Right ventricle myocardium superior (tissue), 1 donor: ENCODE measurements around the gene RPS6KC1. TPM values are rescaled to one million over a fixed set of nuclear protein-coding genes. Genes with fewer than 3 reads are reported as not detected.
"Not testable (repeated sequence)": the region's sequence is repeated elsewhere in the genome, so short reads cannot be mapped to it uniquely, and the experiment has no call there.

Experiments used
- ATAC-seq: fragments of 200-7000 bp; cut with Tn5 transposase; one replicate; pipeline ENCODE4 v1.9.1; 2020; ENCODE audit warnings: mild to moderate bottlenecking; ENCODE audit not compliant: poor library complexity
- DNase-seq: peaks from one replicate; pipeline ENCODE4 v3.0.0-alpha.2; 2020
- intact Hi-C: fragments of 100-400 bp; cut with DNase I; formaldehyde crosslinking; loops from one replicate; pipeline ENCODE4 v1.11.2; 2022
- total RNA-seq: library from RNA; stranded (reverse); fragmentation: NEBNext Ultra II Directional; extraction: Animal tissue kit (Norgen Biotek cat#: 25700); gene quantifications from one replicate; pipeline ENCODE4 v1.2.1, GENCODE V29; 2021
- donor health status: DM: no; HTN: yes; CAD: no; lungs with severe emphysema.

RPS6KC1 gene
- total RNA-seq, 1 donor from 2014 or later, result 9.7 TPM

DNA sequence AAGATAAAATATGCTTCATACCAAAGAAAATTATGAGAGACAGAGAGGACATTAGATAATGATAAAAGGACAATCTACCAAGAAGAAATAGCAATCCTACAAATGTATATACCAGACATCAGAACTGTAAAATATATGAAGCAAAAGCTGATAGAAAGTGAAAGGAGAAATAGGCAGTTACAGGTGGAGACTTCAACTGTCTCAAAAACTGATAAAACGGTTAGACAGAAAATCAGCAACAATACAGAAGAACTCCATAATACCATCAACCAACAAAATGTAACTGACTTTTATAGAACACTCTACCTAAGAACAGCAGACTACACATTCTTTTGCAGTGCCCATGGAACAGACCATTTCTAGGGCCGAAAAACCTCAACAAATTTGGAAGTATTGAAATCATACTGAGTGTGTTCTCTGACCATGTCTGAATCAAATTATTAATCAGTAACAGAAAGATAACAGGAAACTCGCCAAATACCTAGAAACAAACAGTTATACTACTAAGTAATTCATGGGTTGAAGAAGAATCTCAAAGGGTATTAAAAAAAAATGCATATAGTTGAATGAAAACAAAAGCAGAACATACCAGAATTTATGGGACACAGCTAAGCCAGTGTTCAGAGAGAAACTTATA lies 132.1 kb downstream of the RPS6KC1 start:
- DNase-seq (no peak), ATAC-seq (no peak)
- intact Hi-C loops, result no loop called here

- ATAC-seq (no peak), DNase-seq (no peak)
- intact Hi-C loops, result no loop called here
Observed at GRCh38 chr1:213186168-213186567, 135.1 kb downstream of the RPS6KC1 start.

DNA sequence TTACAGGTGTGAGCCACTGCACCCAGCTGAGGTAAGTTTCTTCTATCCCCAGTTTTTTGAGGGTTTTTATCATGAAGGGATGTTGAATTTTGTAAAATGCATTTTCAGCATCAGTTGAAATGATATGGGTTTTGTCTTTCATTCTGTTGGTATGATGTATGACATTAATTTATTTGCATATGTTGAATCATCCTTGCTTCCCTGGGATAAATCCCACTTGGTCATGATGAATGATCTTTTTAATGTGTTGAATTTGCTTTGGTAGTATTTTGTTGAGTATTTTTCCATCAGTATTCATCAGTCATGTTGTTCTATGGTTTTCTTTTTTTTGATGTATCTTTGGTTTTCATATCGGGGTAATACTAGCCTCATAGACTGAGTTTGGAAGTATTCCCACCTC lies 141.0 kb downstream of the RPS6KC1 start:
- no peak for DNase-seq
- intact Hi-C loops, result no loop called here
- no peak for ATAC-seq

DNA sequence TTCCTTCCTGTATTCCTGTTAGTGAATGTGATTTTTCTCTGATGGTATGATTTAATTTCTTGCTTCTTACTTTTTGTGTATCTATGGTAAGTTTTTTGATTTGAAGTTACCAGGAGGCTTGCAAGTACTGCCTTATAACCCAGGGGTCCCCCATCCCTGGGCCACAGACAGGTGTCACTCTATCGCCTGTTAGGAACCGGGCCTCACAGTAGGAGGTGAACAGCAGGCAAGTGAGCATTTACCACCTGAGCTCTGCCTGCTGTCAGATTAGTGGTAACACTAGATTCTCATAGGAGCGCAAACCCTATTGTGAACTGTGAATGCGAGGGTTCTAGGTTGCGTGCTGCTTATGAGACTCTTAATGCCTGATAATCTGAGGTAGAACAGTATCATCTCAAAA lies 143.3 kb downstream of the RPS6KC1 start:
- intact Hi-C loops, result no loop called here
- ATAC-seq (no peak), DNase-seq (no peak)

DNA sequence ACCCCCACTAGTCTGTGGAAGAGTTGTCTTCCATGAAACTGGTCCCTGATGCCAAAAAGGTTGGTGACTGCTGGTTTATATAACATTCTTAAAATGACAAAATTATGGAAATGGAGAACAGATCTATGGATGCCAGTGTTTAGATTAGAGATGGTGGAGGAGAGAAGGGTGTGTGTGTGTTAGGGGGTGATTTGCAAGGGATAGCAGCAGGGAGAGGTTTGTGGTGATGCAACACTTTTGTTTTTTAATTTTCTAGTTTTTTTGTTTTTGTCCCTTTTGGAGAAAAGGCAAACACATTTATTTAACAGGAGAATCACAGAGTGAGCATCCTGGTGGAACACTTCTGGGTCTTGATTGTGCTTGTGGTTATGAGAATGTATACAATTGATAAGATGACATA lies 143.8 kb downstream of the RPS6KC1 start:
- intact Hi-C loops, result no loop called here
- no peak for ATAC-seq
- DNase-seq, result no peak

DNA sequence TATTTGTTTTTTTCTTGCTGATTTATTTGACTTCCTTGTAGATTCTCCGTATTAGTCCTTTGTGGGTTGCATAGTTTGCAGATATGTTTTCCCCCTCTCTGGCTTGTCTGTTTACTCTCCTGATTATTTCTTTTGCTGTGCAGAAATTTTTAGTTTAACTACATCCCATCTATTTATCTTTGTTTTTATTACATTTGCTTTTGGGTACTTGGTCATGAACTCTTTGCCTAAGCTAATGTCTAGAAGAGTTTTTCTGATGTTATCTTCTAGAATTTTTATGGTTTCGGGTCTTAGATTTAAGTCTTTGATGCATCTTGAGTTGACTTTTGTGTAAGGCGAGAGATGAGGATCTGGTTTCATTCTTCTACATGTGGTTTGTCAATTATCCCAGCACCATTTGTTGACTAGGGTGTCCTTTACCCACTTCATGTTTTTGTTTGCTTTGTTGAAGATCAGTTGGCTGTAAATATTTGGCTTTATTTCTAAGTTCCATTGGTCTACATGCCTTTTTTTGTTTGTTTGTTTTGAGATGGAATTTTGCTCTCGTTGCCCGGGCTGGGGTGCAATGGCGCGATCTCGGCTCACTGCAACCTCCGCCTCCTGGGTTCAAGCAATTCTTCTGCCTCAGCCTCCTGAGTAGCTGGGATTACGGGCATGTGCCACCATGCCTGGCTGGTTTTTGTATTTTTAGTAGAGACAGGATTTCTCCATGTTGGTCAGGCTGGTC lies 145.4 kb downstream of the RPS6KC1 start:
- intact Hi-C loops, DNase-seq: not testable (repeated sequence)

GRCh38 chr1:213200630-213201029 lies 149.6 kb downstream of the RPS6KC1 start:
- ATAC-seq, result no peak
- intact Hi-C loops, result no loop called here
- no peak for DNase-seq

More for the DNA sequence above, 145.4 kb downstream of the RPS6KC1 start:
- not testable (repeated sequence) for ATAC-seq

DNA sequence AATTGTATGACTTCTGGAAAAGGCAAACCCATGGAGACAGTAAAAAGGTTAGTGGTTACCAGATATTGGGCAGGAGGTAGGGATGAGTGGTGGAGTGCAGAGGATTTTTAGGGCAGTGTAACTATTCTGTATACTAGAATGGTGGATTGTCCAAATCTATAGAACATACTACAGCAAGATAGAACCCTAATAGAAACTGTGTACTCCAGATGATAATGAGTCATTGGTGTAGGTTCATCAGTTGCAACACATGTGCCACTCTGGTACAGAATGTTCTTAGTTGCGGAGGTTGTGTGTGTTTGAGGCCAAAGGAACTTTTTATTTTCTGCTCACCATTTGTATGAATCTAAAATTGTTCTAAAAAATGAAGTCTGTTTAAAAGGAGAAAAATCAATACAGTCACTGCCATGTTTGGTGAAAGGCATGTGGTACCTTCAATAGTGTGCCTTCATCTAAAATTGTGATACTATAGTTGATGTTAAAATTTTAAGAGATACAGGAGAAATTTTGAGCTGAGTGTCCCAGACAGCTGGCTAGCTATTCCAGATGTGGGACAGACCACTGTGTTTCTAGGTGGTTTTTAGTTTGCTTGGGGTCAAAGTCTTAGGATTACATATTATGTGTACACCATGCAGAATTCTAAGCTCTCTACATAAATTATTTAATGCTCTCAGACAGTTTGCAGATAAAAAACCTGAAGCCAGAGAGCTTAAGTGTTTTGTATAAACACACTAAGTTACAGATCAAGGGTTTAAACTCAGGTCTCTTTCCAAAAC lies 150.5 kb downstream of the RPS6KC1 start:
- DNase-seq, result no peak
- intact Hi-C loops, result no loop called here
- ATAC-seq, result no peak

DNA sequence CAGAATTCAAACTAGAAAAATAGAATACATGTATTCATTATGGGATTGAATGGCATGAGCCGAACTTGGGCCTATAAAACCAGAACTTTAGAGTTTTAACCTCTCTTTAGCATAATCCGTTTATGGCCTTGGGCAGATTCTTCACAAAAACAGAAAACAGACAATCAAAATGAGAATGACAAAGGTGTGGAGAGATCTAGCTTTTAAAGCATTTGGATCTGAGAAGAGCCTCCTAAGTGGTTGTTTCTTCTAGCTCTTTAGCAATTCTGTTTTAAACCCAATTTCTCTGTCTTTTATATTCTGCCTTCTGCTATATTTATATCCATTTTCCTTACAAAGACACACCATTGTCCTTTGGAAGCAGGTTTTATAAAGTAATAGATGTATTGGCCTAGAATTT lies 160.2 kb downstream of the RPS6KC1 start:
- intact Hi-C loops, result no loop called here
- DNase-seq (no peak), ATAC-seq (no peak)

DNA sequence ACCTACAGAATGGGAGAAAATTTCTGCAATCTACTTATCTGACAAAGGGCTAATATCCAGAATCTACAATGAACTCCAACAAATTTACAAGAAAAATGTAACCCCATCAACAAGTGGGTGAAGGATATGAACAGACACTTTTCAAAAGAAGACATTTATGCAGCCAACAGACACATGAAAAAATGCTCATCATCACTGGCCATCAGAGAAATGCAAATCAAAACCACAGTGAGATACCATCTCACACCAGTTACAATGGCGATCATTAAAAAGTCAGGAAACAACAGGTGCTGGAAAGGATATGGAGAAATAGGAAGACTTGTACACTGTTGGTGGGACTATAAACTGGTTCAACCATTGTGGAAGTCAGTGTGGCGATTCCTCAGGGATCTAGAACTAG lies 168.0 kb downstream of the RPS6KC1 start:
- DNase-seq, intact Hi-C loops, ATAC-seq: not testable (repeated sequence)

GRCh38 chr1:213221209-213221608 lies 170.2 kb downstream of the RPS6KC1 start:
- intact Hi-C loops, result no loop called here
- ATAC-seq (no peak), DNase-seq (no peak)

- intact Hi-C loops, result no loop called here
- DNase-seq (no peak), ATAC-seq (no peak)
Observed at GRCh38 chr1:213227458-213227857, 176.4 kb downstream of the RPS6KC1 start.

- ATAC-seq (no peak), DNase-seq (no peak)
- intact Hi-C loops, result no loop called here
Observed at GRCh38 chr1:213231795-213232231, 180.8 kb downstream of the RPS6KC1 start.

GRCh38 chr1:213242883-213243282 lies 191.8 kb downstream of the RPS6KC1 start:
- intact Hi-C loops, result loop anchor here (10.0 kb wide), 1 partner anchor 882 kb away; no protein-coding TSS in a partner anchor
- no peak for DNase-seq
- ATAC-seq, result no peak

- ATAC-seq, result peak; percentile 53
- no peak for DNase-seq
- intact Hi-C loops, result loop anchor here (10.0 kb wide), 1 partner anchor 880 kb away; no protein-coding TSS in a partner anchor
Observed at GRCh38 chr1:213244664-213245091, 193.6 kb downstream of the RPS6KC1 start.

- DNase-seq (no peak), ATAC-seq (no peak)
- intact Hi-C loops, result loop anchor here (10.0 kb wide), 1 partner anchor 879 kb away; no protein-coding TSS in a partner anchor
Observed at GRCh38 chr1:213245260-213245910, 194.3 kb downstream of the RPS6KC1 start.

- DNase-seq (no peak), ATAC-seq (no peak)
- intact Hi-C loops, result loop anchor here (10.0 kb wide), 1 partner anchor 878 kb away; no protein-coding TSS in a partner anchor
Observed at GRCh38 chr1:213247038-213247437, 196.0 kb downstream of the RPS6KC1 start.

DNA sequence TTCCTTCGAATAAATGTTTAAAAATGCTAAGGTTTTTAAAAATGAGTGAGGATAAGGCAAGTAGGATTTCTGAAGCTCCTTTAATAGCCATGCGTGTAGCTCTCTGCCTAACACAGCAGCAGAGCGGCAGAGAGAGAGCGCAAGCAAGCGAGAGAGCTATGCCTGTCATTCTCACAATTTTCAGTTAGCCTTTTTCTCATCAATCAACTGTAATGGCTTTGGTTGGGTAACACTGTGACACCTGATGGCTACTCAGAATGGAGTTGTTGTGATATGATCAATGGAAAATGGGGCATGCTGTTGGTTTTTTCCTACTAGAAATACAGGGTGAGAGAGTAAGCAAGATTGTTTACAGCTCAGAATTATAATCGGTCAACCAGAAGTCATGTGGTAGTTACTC lies 198.4 kb downstream of the RPS6KC1 start:
- intact Hi-C loops, result loop anchor here (10.0 kb wide), 1 partner anchor 875 kb away; no protein-coding TSS in a partner anchor
- no peak for ATAC-seq
- DNase-seq, result no peak

DNA sequence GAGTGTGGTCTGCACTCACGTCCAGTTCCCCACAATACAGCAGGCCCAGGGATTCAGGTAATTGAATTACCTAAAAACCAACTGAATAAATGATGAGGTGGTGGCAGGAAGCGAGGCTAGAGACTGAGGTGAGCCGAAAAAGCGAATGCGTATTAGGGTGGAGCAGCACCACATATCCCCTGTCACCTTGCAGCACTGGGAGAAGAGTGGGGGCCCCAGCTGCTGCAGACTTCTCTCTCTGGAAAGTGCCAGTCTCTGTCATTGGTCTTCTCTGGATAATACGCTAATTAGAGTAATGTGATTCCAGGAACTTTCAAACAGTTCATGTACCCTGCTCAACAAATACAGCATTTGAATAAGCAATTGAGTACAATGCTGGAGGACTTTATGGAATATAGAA lies 199.0 kb downstream of the RPS6KC1 start:
- intact Hi-C loops, result no loop called here
- no peak for DNase-seq
- no peak for ATAC-seq
